Fibroblast of villous mesenchyme (primary cell): ENCODE data around the gene PTAFR. TPM values are rescaled to one million over a fixed set of nuclear protein-coding genes. Genes with fewer than 3 reads are reported as not detected.

Experiments used
- DNase-seq: peaks from one replicate; pipeline ENCODE4 v3.0.0-alpha.2; 2010; ENCODE audit warnings: low read depth
- H3K4me3 ChIP-seq: 2 replicates; pipeline ENCODE4 v1.5.1; 2011; ENCODE audit warnings: low read depth, mild to moderate bottlenecking, low read length
- total RNA-seq: library from RNA; depleted of rRNA; stranded (reverse); fragments of >200 nt; gene quantifications from 2 replicates; pipeline ENCODE4 v1.2.3, GENCODE V29; 2012
- TF ChIP-seq, protein P1 (sequence below): IDR thresholded peaks from 2 replicates; pipeline ENCODE4 v1.5.1; 2012; ENCODE audit warnings: low read depth, mild to moderate bottlenecking, low read length; ENCODE audit not compliant: insufficient read depth

The PTAFR gene
- total RNA-seq, 1 donor = under 0.01 TPM

DNA sequence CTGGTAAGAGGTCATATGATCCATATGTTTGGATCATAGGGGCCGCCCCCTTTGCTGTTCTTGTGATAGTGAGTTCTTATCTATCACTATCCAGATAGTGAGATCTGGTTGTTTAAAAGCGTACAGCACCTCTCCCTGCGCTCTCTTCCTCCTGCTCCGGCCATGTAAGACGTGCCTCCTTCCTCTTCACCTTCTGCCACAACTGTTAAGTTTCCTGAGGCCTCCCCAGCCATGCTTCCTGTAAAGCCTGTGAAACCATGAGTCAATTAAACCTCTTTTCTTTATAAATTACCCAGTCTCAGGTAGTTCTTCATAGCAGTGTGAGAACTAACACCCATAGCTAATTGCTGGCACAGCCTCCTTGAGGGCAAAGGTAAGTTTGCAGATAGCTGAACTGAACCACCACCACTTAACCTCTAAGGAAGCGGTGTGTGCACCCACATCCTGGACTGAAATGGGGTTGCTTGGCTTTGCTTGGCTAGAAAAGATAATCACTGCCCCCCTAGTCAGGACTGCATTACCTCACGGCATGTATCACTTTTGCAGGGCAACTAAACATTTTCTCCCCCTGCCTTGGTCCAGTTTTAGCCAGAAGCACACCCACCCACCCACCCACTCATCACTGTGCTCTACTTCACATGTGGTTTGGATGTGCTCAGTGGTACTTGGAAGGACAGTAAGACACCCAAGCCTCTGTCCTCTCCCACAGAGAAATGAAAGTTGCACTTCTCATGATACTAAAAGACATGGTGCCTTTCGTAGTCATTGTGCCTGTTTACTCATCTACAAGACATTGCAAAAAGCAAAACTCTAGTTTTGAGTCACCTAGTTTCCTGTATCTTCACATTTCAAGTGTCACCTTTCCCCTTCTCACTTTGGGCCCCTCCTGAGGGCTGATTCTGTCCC, 23.1 kb upstream of the PTAFR start:
- DNase-seq = no peak
- no peak overlapping the region for H3K4me3 ChIP-seq
- TF ChIP-seq, protein P1, sequence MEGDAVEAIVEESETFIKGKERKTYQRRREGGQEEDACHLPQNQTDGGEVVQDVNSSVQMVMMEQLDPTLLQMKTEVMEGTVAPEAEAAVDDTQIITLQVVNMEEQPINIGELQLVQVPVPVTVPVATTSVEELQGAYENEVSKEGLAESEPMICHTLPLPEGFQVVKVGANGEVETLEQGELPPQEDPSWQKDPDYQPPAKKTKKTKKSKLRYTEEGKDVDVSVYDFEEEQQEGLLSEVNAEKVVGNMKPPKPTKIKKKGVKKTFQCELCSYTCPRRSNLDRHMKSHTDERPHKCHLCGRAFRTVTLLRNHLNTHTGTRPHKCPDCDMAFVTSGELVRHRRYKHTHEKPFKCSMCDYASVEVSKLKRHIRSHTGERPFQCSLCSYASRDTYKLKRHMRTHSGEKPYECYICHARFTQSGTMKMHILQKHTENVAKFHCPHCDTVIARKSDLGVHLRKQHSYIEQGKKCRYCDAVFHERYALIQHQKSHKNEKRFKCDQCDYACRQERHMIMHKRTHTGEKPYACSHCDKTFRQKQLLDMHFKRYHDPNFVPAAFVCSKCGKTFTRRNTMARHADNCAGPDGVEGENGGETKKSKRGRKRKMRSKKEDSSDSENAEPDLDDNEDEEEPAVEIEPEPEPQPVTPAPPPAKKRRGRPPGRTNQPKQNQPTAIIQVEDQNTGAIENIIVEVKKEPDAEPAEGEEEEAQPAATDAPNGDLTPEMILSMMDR = no peak

DNA sequence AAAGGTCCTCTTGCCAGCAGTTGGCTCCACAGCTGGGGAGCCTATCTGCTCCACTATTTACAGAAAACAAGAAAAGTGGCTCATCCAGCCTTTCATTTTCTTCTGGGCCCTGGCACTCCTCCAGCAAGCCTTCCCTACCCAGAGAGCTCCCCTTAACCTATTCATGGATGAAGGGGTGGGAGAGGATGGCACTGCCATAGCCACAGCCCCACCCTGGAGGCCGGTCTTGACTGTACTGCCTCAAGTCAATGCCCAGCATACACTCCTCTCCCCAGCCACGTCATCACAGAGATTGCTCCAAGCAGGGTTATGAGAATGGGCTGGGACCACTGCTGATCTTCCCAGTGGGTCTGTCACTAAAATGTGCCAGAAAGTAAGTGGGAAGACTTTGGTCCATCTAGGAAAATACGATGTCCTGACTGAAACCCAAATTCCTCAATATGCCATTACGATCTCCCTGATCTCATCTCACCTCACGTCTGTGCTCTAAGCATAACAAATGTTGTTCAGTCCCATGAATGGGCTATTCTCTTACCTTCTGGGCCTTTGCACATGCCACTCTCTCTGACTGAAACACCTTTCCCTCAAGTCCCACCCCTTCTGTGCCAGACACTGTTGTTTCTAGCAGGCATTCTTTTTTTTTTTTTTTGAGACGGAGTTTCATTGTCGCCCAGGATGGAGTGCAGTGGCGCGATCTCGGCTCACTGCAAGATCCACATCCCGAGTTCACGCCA, 21.4 kb upstream of the PTAFR start:
- H3K4me3 ChIP-seq = no peak overlapping the region
- TF ChIP-seq, protein P1 = no peak
- DNase-seq = no peak

DNA sequence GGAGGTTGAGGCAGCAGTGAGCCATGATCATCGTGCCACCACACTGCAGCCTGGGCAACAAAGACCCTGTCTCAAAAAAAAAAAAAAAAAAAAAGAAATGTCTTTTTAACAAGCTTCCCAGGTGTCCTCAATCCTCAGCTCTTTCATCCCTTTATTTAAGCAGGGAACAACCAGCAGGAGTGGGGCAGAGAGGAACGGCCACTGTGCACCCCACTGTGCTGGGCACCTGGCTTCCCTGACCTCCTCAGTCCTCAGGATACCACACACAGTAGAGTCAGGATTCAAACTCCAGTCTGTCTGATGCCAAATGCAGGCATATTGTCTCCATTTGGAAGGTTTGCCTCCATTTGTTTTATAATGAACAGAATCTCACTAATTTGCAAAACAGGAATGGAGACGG, 19.8 kb upstream of the PTAFR start:
- no peak overlapping the region for H3K4me3 ChIP-seq
- TF ChIP-seq, protein P1 = no peak
- no peak for DNase-seq

DNA sequence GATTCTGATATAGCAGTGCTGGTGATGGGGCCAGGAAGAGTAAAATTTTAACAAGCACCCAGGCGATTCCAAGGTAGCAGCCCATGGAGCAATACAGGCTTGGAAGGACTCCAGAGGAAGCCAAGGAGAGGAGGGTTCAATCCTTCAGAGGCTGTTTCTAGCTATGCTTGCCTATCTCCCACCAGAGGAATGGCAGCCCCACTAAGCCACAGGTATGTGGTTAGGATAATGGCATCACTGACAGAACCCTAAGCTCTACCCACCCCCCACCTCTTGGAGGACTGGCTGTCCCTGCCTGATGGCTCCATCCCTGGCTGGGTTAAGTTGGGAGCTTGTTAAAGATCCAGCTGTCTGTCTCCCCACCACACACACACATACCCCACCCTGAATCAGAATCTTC, 19.3 kb upstream of the PTAFR start:
- TF ChIP-seq, protein P1 = no peak
- H3K4me3 ChIP-seq = no peak overlapping the region
- no peak for DNase-seq

DNA sequence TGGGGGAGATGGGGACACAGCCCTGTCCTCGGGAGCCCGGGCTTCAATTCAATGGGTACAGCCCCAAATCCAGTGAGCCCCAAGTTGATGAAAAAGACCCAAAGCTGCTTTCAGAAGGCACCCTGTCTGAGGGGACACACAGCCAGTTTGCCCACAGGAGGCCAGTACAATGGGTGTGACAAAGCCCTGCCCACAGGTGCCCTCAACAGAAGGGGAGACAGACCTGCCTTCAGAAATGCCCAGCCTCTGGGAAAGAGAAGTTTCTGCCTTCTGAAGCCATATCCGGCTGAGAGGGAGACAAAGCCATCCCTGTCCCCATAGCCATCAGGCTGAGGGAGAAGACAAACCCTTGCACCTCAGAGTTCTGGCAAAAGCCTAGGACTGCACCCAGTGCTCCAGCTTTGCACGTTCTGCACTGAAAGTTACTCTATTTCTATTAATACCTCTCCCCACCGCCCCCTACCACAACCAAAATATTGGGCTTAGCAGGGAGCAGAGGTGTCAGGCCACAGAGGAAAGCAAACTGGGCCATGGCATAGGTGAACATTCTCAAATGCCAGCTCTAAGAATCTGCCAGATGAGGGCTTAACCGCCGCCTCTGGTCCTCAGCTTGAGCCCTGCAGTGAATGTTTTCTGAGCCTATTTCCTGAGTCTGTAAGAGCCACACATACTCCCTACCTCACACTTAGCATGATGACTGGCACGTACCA, 18.0 kb upstream of the PTAFR start:
- TF ChIP-seq, protein P1 = no peak
- no peak for DNase-seq
- no peak overlapping the region for H3K4me3 ChIP-seq

DNA sequence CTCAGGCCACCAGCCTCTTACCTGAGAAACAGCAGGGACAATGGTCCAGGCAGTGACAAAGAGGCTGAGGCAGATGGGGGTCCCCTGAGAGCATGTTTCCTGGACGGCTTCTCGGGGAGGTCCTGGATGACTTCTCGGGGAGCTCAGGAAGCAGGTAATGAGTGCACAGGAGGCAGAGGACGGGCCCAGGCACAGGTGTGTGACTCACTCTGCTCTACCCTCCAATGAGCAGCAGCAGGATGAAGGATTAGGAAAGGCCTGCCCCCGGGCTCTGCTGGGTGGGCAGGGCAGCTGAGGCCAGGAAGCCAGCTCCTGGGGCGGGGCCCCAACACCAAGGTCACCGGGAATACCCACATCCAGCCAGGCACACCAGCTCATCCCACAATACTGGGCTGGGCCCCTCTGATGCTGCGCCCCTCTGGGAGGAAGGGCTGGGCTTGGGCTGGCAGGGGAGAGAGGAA, 17.2 kb upstream of the PTAFR start:
- TF ChIP-seq, protein P1 = no peak

More for the DNA sequence above, 17.2 kb upstream of the PTAFR start:
- H3K4me3 ChIP-seq = no peak overlapping the region
- DNase-seq = no peak
